ENCODE data around the gene HES3.

Gene HES3

DNA sequence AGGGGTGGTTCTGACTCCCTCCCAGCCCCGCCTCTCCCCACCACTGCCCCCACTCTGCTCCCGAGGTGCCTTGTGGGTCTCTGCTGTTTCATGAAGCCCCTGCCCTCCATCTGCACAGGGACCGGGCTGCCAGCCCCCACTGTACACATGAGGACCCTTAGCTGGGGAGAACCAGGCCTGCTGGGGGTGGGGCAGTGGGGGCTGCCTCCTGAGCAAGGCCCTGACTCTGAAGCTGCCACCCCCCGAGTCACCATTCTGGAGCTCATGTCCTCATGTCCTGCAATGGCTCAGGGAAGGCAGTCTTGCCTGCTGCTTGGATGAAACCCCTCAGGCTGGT lies 8.4 kb downstream of the HES3 start:
- Histone ChIP-seq H4K20me1 (ENCODE audit: insufficient read depth, low read length) (no peaks in the 10 kb centered on the region), H3F3A (ENCODE audit: insufficient read depth, low read length) (no peaks in the 10 kb centered on the region), H3K4me2 (ENCODE audit: low read length) (no peak overlapping the region), H3K4me3 (ENCODE audit: low read depth, low read length, poor library complexity, severe bottlenecking) (no peak overlapping the region), H3K9me3 (ENCODE audit: low read length) (no peaks in the 10 kb centered on the region), H3K4me1 (ENCODE audit: insufficient read depth, low read length, severe bottlenecking) (no peaks in the 10 kb centered on the region), H3K9ac (ENCODE audit: low read length) (no peak overlapping the region), H3K79me2 (ENCODE audit: insufficient read depth, low read length) (no peaks in the 10 kb centered on the region), H3K27me3 (ENCODE audit: insufficient read depth, low read length) (0 out of 2 replicates have a peak, but pooled peaks cover 4% of the 10 kb centered on the region), H2AFZ (ENCODE audit: low read length) (no peak overlapping the region), H3K9me2 (ENCODE audit: low read depth, low read length) (no peaks in the 10 kb centered on the region), H3K27ac (ENCODE audit: low read depth, low read length, poor library complexity, severe bottlenecking) (no peak overlapping the region), H3K36me3 (ENCODE audit: insufficient read depth, low read length) (no peaks in the 10 kb centered on the region)
- TF ChIP-seq, protein P1, sequence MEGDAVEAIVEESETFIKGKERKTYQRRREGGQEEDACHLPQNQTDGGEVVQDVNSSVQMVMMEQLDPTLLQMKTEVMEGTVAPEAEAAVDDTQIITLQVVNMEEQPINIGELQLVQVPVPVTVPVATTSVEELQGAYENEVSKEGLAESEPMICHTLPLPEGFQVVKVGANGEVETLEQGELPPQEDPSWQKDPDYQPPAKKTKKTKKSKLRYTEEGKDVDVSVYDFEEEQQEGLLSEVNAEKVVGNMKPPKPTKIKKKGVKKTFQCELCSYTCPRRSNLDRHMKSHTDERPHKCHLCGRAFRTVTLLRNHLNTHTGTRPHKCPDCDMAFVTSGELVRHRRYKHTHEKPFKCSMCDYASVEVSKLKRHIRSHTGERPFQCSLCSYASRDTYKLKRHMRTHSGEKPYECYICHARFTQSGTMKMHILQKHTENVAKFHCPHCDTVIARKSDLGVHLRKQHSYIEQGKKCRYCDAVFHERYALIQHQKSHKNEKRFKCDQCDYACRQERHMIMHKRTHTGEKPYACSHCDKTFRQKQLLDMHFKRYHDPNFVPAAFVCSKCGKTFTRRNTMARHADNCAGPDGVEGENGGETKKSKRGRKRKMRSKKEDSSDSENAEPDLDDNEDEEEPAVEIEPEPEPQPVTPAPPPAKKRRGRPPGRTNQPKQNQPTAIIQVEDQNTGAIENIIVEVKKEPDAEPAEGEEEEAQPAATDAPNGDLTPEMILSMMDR (IDR thresholded peaks at IDR 0.05; ENCODE audit: low read length) = no peak
- TF ChIP-seq EZH2 (IDR thresholded peaks at IDR 0.05; ENCODE audit: borderline replicate concordance, low read length) = no peak

DNA sequence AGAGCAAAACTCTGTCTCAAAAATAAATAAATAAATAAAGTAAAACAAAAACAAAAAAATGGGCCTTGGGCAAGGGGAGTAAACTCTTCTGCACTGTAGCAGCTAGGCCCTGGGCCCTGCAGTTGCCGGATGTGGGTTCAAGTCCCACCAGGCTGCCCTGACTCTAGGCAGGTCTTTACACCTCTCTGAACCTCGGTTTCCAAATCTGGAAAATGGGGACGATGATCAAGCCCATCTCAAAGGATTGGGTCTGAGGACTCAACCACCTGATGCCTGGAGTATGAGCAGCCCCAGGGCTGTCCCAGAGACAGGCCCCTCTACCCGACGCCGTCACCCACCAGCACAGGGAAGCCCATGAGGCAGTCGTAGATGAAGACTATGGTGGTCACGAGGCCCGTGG lies 9.4 kb downstream of the HES3 start:
- H3K4me2 ChIP-seq (ENCODE audit: low read length) = no peak overlapping the region
- H3K79me2 ChIP-seq (ENCODE audit: insufficient read depth, low read length) = no peaks in the 10 kb centered on the region
- H3K4me1 ChIP-seq (ENCODE audit: insufficient read depth, low read length, severe bottlenecking) = no peaks in the 10 kb centered on the region
- no peak overlapping the region for H2AFZ ChIP-seq (ENCODE audit: low read length)
- H3K36me3 ChIP-seq (ENCODE audit: insufficient read depth, low read length) = no peaks in the 10 kb centered on the region
- H3K4me3 ChIP-seq (ENCODE audit: low read depth, low read length, poor library complexity, severe bottlenecking) = no peak overlapping the region
- no peaks in the 10 kb centered on the region for H3F3A ChIP-seq (ENCODE audit: insufficient read depth, low read length)
- no peaks in the 10 kb centered on the region for H3K9me2 ChIP-seq (ENCODE audit: low read depth, low read length)
- TF ChIP-seq, protein P1 (IDR thresholded peaks at IDR 0.05; ENCODE audit: low read length) = no peak
- no peak for TF ChIP-seq EZH2 (IDR thresholded peaks at IDR 0.05; ENCODE audit: borderline replicate concordance, low read length)
- no peaks in the 10 kb centered on the region for H4K20me1 ChIP-seq (ENCODE audit: insufficient read depth, low read length)
- H3K27me3 ChIP-seq (ENCODE audit: insufficient read depth, low read length) = no peaks in the 10 kb centered on the region
- no peaks in the 10 kb centered on the region for H3K9me3 ChIP-seq (ENCODE audit: low read length)
- H3K27ac ChIP-seq (ENCODE audit: low read depth, low read length, poor library complexity, severe bottlenecking) = no peak overlapping the region
- no peak overlapping the region for H3K9ac ChIP-seq (ENCODE audit: low read length)

DNA sequence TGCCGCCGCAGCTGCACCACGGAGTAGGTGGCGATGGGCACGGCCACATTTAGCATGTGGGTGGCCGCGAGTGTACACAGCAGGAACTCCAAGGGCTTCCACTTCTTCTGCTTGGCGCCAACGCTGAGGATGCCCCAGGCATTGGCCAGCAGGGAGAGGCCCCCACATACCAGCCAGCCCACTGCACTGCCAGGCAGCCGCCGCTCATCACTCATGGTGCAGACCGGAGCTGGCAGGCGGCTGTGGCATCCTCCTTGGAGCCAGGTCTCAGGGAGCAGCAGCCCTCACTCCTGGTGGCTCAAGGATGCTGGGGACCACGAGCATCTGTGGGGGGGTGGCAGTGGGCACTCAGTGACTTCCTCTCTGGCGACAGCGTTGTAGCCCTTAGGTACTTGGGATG lies 10.7 kb downstream of the HES3 start:
- TF ChIP-seq EZH2 (IDR thresholded peaks at IDR 0.05; ENCODE audit: borderline replicate concordance, low read length) = no peak
- Histone ChIP-seq H3K9ac (ENCODE audit: low read length) (no peak overlapping the region), H3K36me3 (ENCODE audit: insufficient read depth, low read length) (no peaks in the 10 kb centered on the region), H3K27ac (ENCODE audit: low read depth, low read length, poor library complexity, severe bottlenecking) (no peak overlapping the region), H3K27me3 (ENCODE audit: insufficient read depth, low read length) (no peaks in the 10 kb centered on the region), H3F3A (ENCODE audit: insufficient read depth, low read length) (no peaks in the 10 kb centered on the region), H3K4me2 (ENCODE audit: low read length) (no peak overlapping the region), H3K9me2 (ENCODE audit: low read depth, low read length) (no peaks in the 10 kb centered on the region), H2AFZ (ENCODE audit: low read length) (no peak overlapping the region), H3K9me3 (ENCODE audit: low read length) (no peaks in the 10 kb centered on the region), H3K79me2 (ENCODE audit: insufficient read depth, low read length) (no peaks in the 10 kb centered on the region), H3K4me3 (ENCODE audit: low read depth, low read length, poor library complexity, severe bottlenecking) (no peak overlapping the region), H4K20me1 (ENCODE audit: insufficient read depth, low read length) (no peaks in the 10 kb centered on the region), H3K4me1 (ENCODE audit: insufficient read depth, low read length, severe bottlenecking) (no peaks in the 10 kb centered on the region)

DNA sequence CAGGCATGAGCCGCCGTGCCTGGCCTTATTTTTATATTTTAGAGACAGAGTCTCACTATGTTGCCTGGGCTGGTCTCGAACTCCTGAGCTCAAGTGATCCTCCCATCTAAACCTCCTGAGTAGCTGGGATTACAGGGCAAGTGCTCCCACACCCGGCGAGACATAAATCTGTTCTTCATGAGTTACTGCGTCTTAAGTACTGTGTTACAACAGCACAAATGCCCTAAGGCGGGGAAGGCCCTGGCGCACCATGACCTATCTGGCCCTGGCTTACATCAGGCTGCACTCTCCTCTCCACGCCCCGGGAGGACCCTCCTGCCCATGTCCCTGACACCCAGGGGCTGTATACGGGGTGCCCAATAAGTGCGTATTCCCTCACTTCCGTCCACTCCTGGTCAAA lies 12.7 kb downstream of the HES3 start:
- Histone ChIP-seq H3K27me3 (ENCODE audit: insufficient read depth, low read length) (no peaks in the 10 kb centered on the region), H3K9ac (ENCODE audit: low read length) (no peak overlapping the region), H3K4me1 (ENCODE audit: insufficient read depth, low read length, severe bottlenecking) (peaks cover 3% of the 10 kb centered on the region), H2AFZ (ENCODE audit: low read length) (no peak overlapping the region), H3K9me3 (ENCODE audit: low read length) (no peaks in the 10 kb centered on the region), H3K79me2 (ENCODE audit: insufficient read depth, low read length) (no peaks in the 10 kb centered on the region), H3K4me2 (ENCODE audit: low read length) (no peak overlapping the region), H3F3A (ENCODE audit: insufficient read depth, low read length) (no peaks in the 10 kb centered on the region), H3K36me3 (ENCODE audit: insufficient read depth, low read length) (no peaks in the 10 kb centered on the region), H3K27ac (ENCODE audit: low read depth, low read length, poor library complexity, severe bottlenecking) (no peak overlapping the region), H3K9me2 (ENCODE audit: low read depth, low read length) (no peaks in the 10 kb centered on the region), H3K4me3 (ENCODE audit: low read depth, low read length, poor library complexity, severe bottlenecking) (no peak overlapping the region), H4K20me1 (ENCODE audit: insufficient read depth, low read length) (no peaks in the 10 kb centered on the region)
- no peak for TF ChIP-seq EZH2 (IDR thresholded peaks at IDR 0.05; ENCODE audit: borderline replicate concordance, low read length)
- TF ChIP-seq, protein P1 (IDR thresholded peaks at IDR 0.05; ENCODE audit: low read length) = no peak
